CD14-positive monocyte (primary cell): Measurements from ENCODE around the gene LAPTM4A. TPM values are rescaled to one million over a fixed set of nuclear protein-coding genes. Genes with fewer than 3 reads are reported as not detected.

Source experiments
- DNase-seq, 3 donors: peaks; one replicate each; pipeline ENCODE4 v3.0.0-alpha.2; 2011 to 2022
- H2AFZ ChIP-seq: 2 replicates; pipeline ENCODE4 v1.6.0; 2012; ENCODE audit warnings: mild to moderate bottlenecking, low read depth, low read length, inconsistent platforms; ENCODE audit not compliant: insufficient read depth, poor library complexity, severe bottlenecking
- H3K27ac ChIP-seq, 2 donors: 1 replicate in 1 of 2; 2 replicates in 1 of 2; pipeline ENCODE4 v1.5.1; 2012 to 2013; ENCODE audit warnings: low read length in 2 of 2, control low read depth in 1 of 2, inconsistent platforms in 1 of 2, low read depth in 1 of 2, mild to moderate bottlenecking in 1 of 2
- H3K27me3 ChIP-seq, 2 donors: one replicate each; pipeline versions ENCODE4 v1.6.0 to v1.6.1; 2011 to 2013; ENCODE audit warnings: low read length in 2 of 2; ENCODE audit not compliant: control insufficient read depth in 2 of 2, insufficient read depth in 2 of 2
- H3K36me3 ChIP-seq, 2 donors: replicated peaks in 1 of 2; 1 replicate in 1 of 2; 2 replicates in 1 of 2; pipeline versions ENCODE4 v1.5.1 to v1.6.1; 2012 to 2013; ENCODE audit warnings: low read length in 2 of 2, control low read depth in 1 of 2, inconsistent platforms in 1 of 2, mild to moderate bottlenecking in 1 of 2; ENCODE audit not compliant: insufficient read depth in 2 of 2, control insufficient read depth in 1 of 2
- H3K4me1 ChIP-seq, 2 donors: 1 replicate in 1 of 2; 2 replicates in 1 of 2; pipeline versions ENCODE4 v1.5.1 to v1.6.1; 2012 to 2013; ENCODE audit warnings: low read length in 2 of 2, control low read depth in 1 of 2, inconsistent platforms in 1 of 2, mild to moderate bottlenecking in 1 of 2, moderate library complexity in 1 of 2; ENCODE audit not compliant: insufficient read depth in 2 of 2, control insufficient read depth in 1 of 2
- H3K4me2 ChIP-seq: replicated peaks from 2 replicates; pipeline ENCODE3; 2012; ENCODE audit warnings: low read length, moderate library complexity, mild to moderate bottlenecking; ENCODE audit not compliant: poor library complexity, severe bottlenecking; ENCODE audit errors: extremely low read depth
- H3K4me3 ChIP-seq, 3 experiments: fragments of 200-600 bp in 1 of 3; sonication (generic) in 1 of 3; replicated peaks in 1 of 3; 1 replicate in 2 of 3; 2 replicates in 1 of 3; pipeline ENCODE4 v1.5.1; 2011 to 2013; ENCODE audit warnings: low read length in 3 of 3, mild to moderate bottlenecking in 3 of 3, control low read depth in 2 of 3, low read depth in 2 of 3, inconsistent platforms in 1 of 3, moderate library complexity in 1 of 3
- H3K79me2 ChIP-seq: 2 replicates; pipeline ENCODE4 v1.6.0; 2012; ENCODE audit warnings: mild to moderate bottlenecking, control low read depth, inconsistent platforms, low read length, moderate library complexity; ENCODE audit not compliant: insufficient read depth
- H3K9ac ChIP-seq: 2 replicates; pipeline ENCODE4 v1.6.0; 2017; ENCODE audit warnings: low read length, mild to moderate bottlenecking; ENCODE audit not compliant: insufficient read depth, poor library complexity, severe bottlenecking
- H3K9me3 ChIP-seq, 2 donors: replicated peaks in 1 of 2; 1 replicate in 1 of 2; 2 replicates in 1 of 2; pipeline versions ENCODE4 v1.5.1 to v1.6.1; 2012 to 2013; ENCODE audit warnings: low read length in 2 of 2, control low read depth in 1 of 2; ENCODE audit not compliant: control insufficient read depth in 1 of 2, insufficient read depth in 1 of 2
- H4K20me1 ChIP-seq: 2 replicates; pipeline ENCODE4 v1.6.0; 2012; ENCODE audit warnings: mild to moderate bottlenecking, low read length, control low read depth, moderate library complexity; ENCODE audit not compliant: insufficient read depth
- H3K27ac Mint-ChIP-seq, 7 donors: one replicate each; pipeline ENCODE4 v1.8.0; 2020; ENCODE audit warnings: mild to moderate bottlenecking in 7 of 7, mixed read lengths in 7 of 7, moderate library complexity in 6 of 7, inconsistent platforms in 2 of 7
- H3K27me3 Mint-ChIP-seq, 3 donors: one replicate each; pipeline ENCODE4 v1.8.0; 2021 to 2022; ENCODE audit warnings: low read depth in 3 of 3, mild to moderate bottlenecking in 3 of 3, mixed read lengths in 3 of 3, moderate library complexity in 3 of 3, inconsistent platforms in 1 of 3
- H3K36me3 Mint-ChIP-seq, 2 donors: one replicate each; pipeline ENCODE4 v1.8.0; 2020; ENCODE audit warnings: mixed read lengths in 2 of 2, inconsistent platforms in 1 of 2, mild to moderate bottlenecking in 1 of 2
- H3K4me1 Mint-ChIP-seq: one replicate; pipeline ENCODE4 v1.8.0; 2020; ENCODE audit warnings: mild to moderate bottlenecking, mixed read lengths
- H3K4me3 Mint-ChIP-seq, 2 donors: one replicate each; pipeline ENCODE4 v1.8.0; 2020; ENCODE audit warnings: mild to moderate bottlenecking in 2 of 2, mixed read lengths in 2 of 2, moderate library complexity in 1 of 2
- H3K9me3 Mint-ChIP-seq, 7 donors: one replicate each; pipeline ENCODE4 v1.8.0; 2020 to 2022; ENCODE audit warnings: mixed read lengths in 7 of 7, mild to moderate bottlenecking in 6 of 7, moderate library complexity in 6 of 7, inconsistent platforms in 2 of 7
- CTCF ChIP-seq: fragments of 200-600 bp; IDR thresholded peaks from one replicate; pipeline ENCODE4 v1.8.0; 2022; ENCODE audit warnings: antibody characterized with exemption, mild to moderate bottlenecking
- WGBS: methylation state at CpG from one replicate; pipeline ENCODE4 v1.1.5; 2013; ENCODE audit warnings: missing lambda C conversion rate; ENCODE audit not compliant: insufficient coverage; 5-methylcytosine and 5-hydroxymethylcytosine counted together
- intact Hi-C, 2 donors: fragments of 100-400 bp; cut with micrococcal nuclease; formaldehyde crosslinking; loops; one replicate each; pipeline versions ENCODE4 v1.15.0 to v1.15.1; 2023
- polyA plus RNA-seq, 3 donors: library from polyadenylated mRNA; depleted of rRNA in 1 of 3; unstranded in 2 of 3; stranded (reverse) in 1 of 3; fragments of 300-500 nt in 2 of 3; fragments of >200 nt in 1 of 3; fragmentation: Illumina TruSeq in 2 of 3; gene quantifications; 1 replicate in 2 of 3; 2 replicates in 1 of 3; pipeline ENCODE4 v1.2.3, GENCODE V29; 2012 to 2021

The LAPTM4A gene
- polyA plus RNA-seq, 3 donors, result 182 to 442 (median 421) TPM

- Mint-ChIP-seq H3K27me3 (peaks cover 25 to 39% (median 26%) of the 10 kb centered on the region in 3 donors), H3K9me3 (peaks cover 0 to 4% (median 1%) of the 10 kb centered on the region in 7 donors), H3K4me3 (no peak overlapping the region), H3K36me3 (no peaks in the 10 kb centered on the region), H3K4me1 (peaks cover 9% of the 10 kb centered on the region), H3K27ac (no peak overlapping the region)
- Histone ChIP-seq H3K4me2 (no peak overlapping the region), H3K9ac (no peak overlapping the region), H3K27ac (no peak overlapping the region), H3K4me3 (no peak overlapping the region), H4K20me1 (peaks cover 6% of the 10 kb centered on the region), H3K36me3 (no peaks in the 10 kb centered on the region), H3K27me3 (peaks cover 15 to 30% of the 10 kb centered on the region in 2 donors), H3K9me3 (no peaks in the 10 kb centered on the region), H2AFZ (no peak overlapping the region), H3K79me2 (peaks cover 17% of the 10 kb centered on the region), H3K4me1 (peaks cover 17 to 19% of the 10 kb centered on the region in 2 donors)
- no peak for TF ChIP-seq CTCF
- 89% methylated on average over 3 of the region's 6 CpGs for WGBS
- no peak for DNase-seq
- intact Hi-C loops, result loop anchor here in 1 of 2 donors (5.0 to 10.0 kb wide), 2 partner anchors 152 to 709 kb away; partner anchors contain the start of gene TTC32
These were observed 2.7 kb upstream of the LAPTM4A start for GRCh38 chr2:20054119-20054518.

GRCh38 chr2:20052861-20053281, 1.4 kb upstream of the LAPTM4A start:
- intact Hi-C loops, result loop anchor here (2.0 to 10.0 kb wide), 3 partner anchors 150 to 708 kb away; partner anchors contain the start of gene TTC32 (in 1 of the 2)
- peaks cover 27 to 31% of the 10 kb centered on the region in 2 donors for H3K4me1 ChIP-seq
- 86% methylated on average over 1 of the region's 5 CpGs for WGBS
- H3K27ac ChIP-seq, result peak overlapping the region in 1 of 2 donors; percentile 98
- peaks cover 11 to 28% of the 10 kb centered on the region in 2 donors for H3K27me3 ChIP-seq
- H3K9ac ChIP-seq, result no peak overlapping the region
- peaks cover 19 to 38% (median 26%) of the 10 kb centered on the region in 3 donors for H3K27me3 Mint-ChIP-seq
- H3K4me3 Mint-ChIP-seq, result no peak overlapping the region
- H3K36me3 ChIP-seq, result no peaks in the 10 kb centered on the region
- H3K27ac Mint-ChIP-seq, result no peak overlapping the region
- peak; percentile 13 to 22 (median 19) for DNase-seq
- H4K20me1 ChIP-seq, result peaks cover 18% of the 10 kb centered on the region
- peak overlapping the region; percentile 64 for H2AFZ ChIP-seq
- H3K9me3 ChIP-seq, result no peaks in the 10 kb centered on the region
- H3K9me3 Mint-ChIP-seq, result peaks cover 0 to 4% (median 1%) of the 10 kb centered on the region in 7 donors
- peak overlapping the region in 1 of 3 experiments; percentile 83 for H3K4me3 ChIP-seq
- TF ChIP-seq CTCF, result no peak
- peaks cover 22% of the 10 kb centered on the region for H3K4me1 Mint-ChIP-seq
- no peaks in the 10 kb centered on the region for H3K36me3 Mint-ChIP-seq
- H3K79me2 ChIP-seq, result peaks cover 30% of the 10 kb centered on the region
- peak overlapping the region; percentile 81 for H3K4me2 ChIP-seq
